ENCODE data around the gene GFPT2. TPM values are rescaled to one million over a fixed set of nuclear protein-coding genes. Genes with fewer than 3 reads are reported as not detected.

GFPT2 gene
- total and polyA plus RNA-seq, 2 of the 4 experiments (the other 2 are of a cell fraction) = 20.3 to 20.8 TPM

DNA sequence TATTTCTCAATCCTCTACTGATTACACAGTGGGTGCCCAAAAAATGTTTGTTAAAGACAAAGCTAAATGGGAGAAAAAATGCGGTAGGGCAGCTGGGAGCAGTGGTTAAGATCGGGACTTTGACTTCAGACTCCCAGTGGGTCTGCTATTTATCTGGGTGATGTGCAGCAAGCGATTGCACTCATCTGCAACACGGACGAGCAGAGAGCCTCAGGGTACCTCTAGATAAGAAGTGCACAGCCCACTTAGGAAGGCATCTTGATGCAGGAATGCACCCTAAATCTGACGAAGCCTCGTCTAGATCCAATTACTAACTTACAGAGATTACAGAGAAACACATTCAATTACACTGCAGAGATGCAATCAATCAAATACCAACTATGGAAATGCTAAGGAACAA is 65.3 kb downstream of the GFPT2 start:
- Histone ChIP-seq H3K27me3 (ENCODE audit: control insufficient read depth, insufficient read depth, low read length) (no peaks in the 10 kb centered on the region), H3K18ac (ENCODE audit: low read depth, low read length) (no peak overlapping the region), H2AK5ac (ENCODE audit: low read depth, low read length) (no peak overlapping the region), H2BK5ac (ENCODE audit: low read depth, low read length, poor library complexity, severe bottlenecking) (no peak overlapping the region), H3K56ac (ENCODE audit: extremely low read depth, insufficient read depth, low read length) (no peak overlapping the region), H4K91ac (ENCODE audit: insufficient read depth, low read depth, low read length) (no peak overlapping the region), H3K23ac (ENCODE audit: low read depth, low read length) (no peak overlapping the region), H3K9me3 (ENCODE audit: control insufficient read depth, insufficient read depth, low read length) (no peaks in the 10 kb centered on the region), H3K27ac (ENCODE audit: insufficient read depth, low read length) (no peak overlapping the region), H2AK9ac (replicated peaks; ENCODE audit: low read depth, low read length, poor library complexity) (no peak overlapping the region), H2AFZ (replicated peaks; ENCODE audit: low read length, poor library complexity) (no peak overlapping the region), H2BK15ac (ENCODE audit: low read depth, low read length) (no peak overlapping the region), H2BK20ac (ENCODE audit: low read depth, low read length) (no peak overlapping the region), H4K8ac (ENCODE audit: low read depth in 2 of 2, low read length in 2 of 2) (no peak overlapping the region), H3K79me1 (ENCODE audit: low read depth in 1 of 2, low read length in 2 of 2) (peaks cover 46 to 60% of the 10 kb centered on the region in 2 experiments), H3K9me1 (ENCODE audit: insufficient read depth, low read length) (peaks cover 3% of the 10 kb centered on the region; the same call in 1 of the 2 replicates), H3K14ac (replicated peaks; ENCODE audit: low read depth, low read length) (no peak overlapping the region), H3K9ac (ENCODE audit: low read depth, low read length) (no peak overlapping the region), H3K4ac (ENCODE audit: low read depth, low read length) (no peak overlapping the region), H3K4me1 (ENCODE audit: control insufficient read depth, insufficient read depth, low read length) (peaks cover 5% of the 10 kb centered on the region; the same call in 1 of the 2 replicates), H4K5ac (ENCODE audit: low read depth, low read length) (no peak overlapping the region), H3K36me3 (ENCODE audit: control insufficient read depth, insufficient read depth, low read length) (0 out of 2 replicates have a peak, but pooled peaks cover 1% of the 10 kb centered on the region), H2BK120ac (ENCODE audit: low read depth, low read length) (no peak overlapping the region), H3K4me2 (ENCODE audit: low read depth, low read length) (no peak overlapping the region), H4K20me1 (ENCODE audit: insufficient read depth, low read length) (peaks cover 17% of the 10 kb centered on the region), H3K4me3 (ENCODE audit: insufficient read depth, low read depth, low read length) (no peak overlapping the region)
- in situ Hi-C loops (cut with MboI; ENCODE audit: low sequenced_read_pairs) = no loop called here
- ATAC-seq (ENCODE audit: low read depth) = no peak
- DNase-seq = no peak
- POLR2A ChIA-PET (ENCODE audit: unreplicated experiment) = no interaction called here
- TF ChIP-seq BHLHE40 (IDR thresholded peaks at IDR 0.05; ENCODE audit: low read depth, low read length) = no peak
- no TSS peak for BruUV-seq (replicated peaks)
- CTCF ChIA-PET = no interaction called here
- intact Hi-C loops (cut with micrococcal nuclease) = no loop called here
- dilution Hi-C loops (cut with HindIII; ENCODE audit: low sequenced_read_pairs, unreplicated experiment) = no loop called here
- no CpG with 5 or more reads among the region's 7 CpGs for WGBS, 2 experiments (ENCODE audit: extremely low coverage in 2 of 2, insufficient read length in 1 of 2)

All from IMR-90 (cell line).